Stomach (tissue), 9 donors: ENCODE data around the gene STARD10. TPM values are rescaled to one million over a fixed set of nuclear protein-coding genes. Genes with fewer than 3 reads are reported as not detected.

Experiments used
- DNase-seq, 2 donors: peaks; one replicate each; pipeline versions ENCODE4 v3.0.0 to v3.0.0-alpha.2; 2013 to 2019
- H3K27ac ChIP-seq, 5 donors: fragments of 200-600 bp in 4 of 5; sonication (generic) in 4 of 5; one replicate each; pipeline ENCODE4 v1.5.1; 2013 to 2019; ENCODE audit warnings: mild to moderate bottlenecking in 1 of 5, moderate library complexity in 1 of 5
- H3K27me3 ChIP-seq, 3 donors: fragments of 200-600 bp; sonication (generic); one replicate each; pipeline ENCODE4 v1.5.1; 2017 to 2019; ENCODE audit warnings: mixed run types in 1 of 3
- H3K36me3 ChIP-seq, 4 donors: fragments of 200-600 bp; sonication (generic); 1 replicate in 3 of 4; 2 replicates in 1 of 4; pipeline ENCODE4 v1.5.1; 2016 to 2019
- H3K4me1 ChIP-seq, 4 donors: fragments of 200-600 bp; sonication (generic); one replicate each; pipeline ENCODE4 v1.5.1; 2016 to 2019
- H3K4me3 ChIP-seq, 4 donors: fragments of 200-600 bp; sonication (generic) in 3 of 4; one replicate each; pipeline ENCODE4 v1.5.1; 2016 to 2019; ENCODE audit warnings: mild to moderate bottlenecking in 1 of 4
- H3K9me3 ChIP-seq, 4 donors: fragments of 200-600 bp; sonication (generic); one replicate each; pipeline ENCODE4 v1.5.1; 2016 to 2019
- CTCF ChIP-seq, 7 experiments: fragments of 450-650 bp in 4 of 7; fragments of 200-600 bp in 3 of 7; sonication (generic) in 3 of 7; IDR thresholded peaks; one replicate each; pipeline ENCODE4 v1.5.1; 2016 to 2019; ENCODE audit warnings: antibody characterized with exemption in 7 of 7, control low read depth in 2 of 7, mild to moderate bottlenecking in 1 of 7
- EP300 ChIP-seq: sonication (generic); formaldehyde crosslinking; IDR thresholded peaks from one replicate; pipeline ENCODE4 v1.6.1; 2017; ENCODE audit warnings: antibody characterized with exemption
- POLR2A ChIP-seq, 4 donors: fragments of 450-650 bp; IDR thresholded peaks; one replicate each; pipeline ENCODE4 v1.6.1; 2016; ENCODE audit warnings: antibody characterized with exemption in 4 of 4, control low read depth in 2 of 4, mild to moderate bottlenecking in 1 of 4, moderate library complexity in 1 of 4
- POLR2AphosphoS5 ChIP-seq, 3 donors: sonication (generic); formaldehyde crosslinking; IDR thresholded peaks; one replicate each; pipeline ENCODE4 v1.6.1; 2016; ENCODE audit warnings: antibody characterized with exemption in 3 of 3
- WGBS, 5 donors: extraction: QIAGEN DNeasy Blood & Tissue Kit in 3 of 5; methylation state at CpG; one replicate each; pipeline versions ENCODE4 v1.1.5 to v1.1.7; 2013 to 2018; 5-methylcytosine and 5-hydroxymethylcytosine counted together
- intact Hi-C: fragments of 100-400 bp; cut with DNase I; formaldehyde crosslinking; loops from one replicate; pipeline ENCODE4 v1.15.1; 2023; ENCODE audit warnings: low total_unique reads
- polyA plus RNA-seq, 3 donors: library from polyadenylated mRNA; stranded (reverse); fragments of 200-250 nt; gene quantifications; one replicate each; pipeline ENCODE4 v1.2.3, GENCODE V29; 2013
- total RNA-seq, 5 donors: library from RNA; depleted of rRNA; stranded (reverse); fragments of >200 nt; gene quantifications; one replicate each; pipeline versions ENCODE4 v1.1.0 to v1.2.3, GENCODE V29; 2014 to 2016
- donor health status: healthy with polysubstance abuse.
- donor health status: Bipolar disorder and iron deficiency.
- donor health status: healthy.

Gene STARD10
- total and polyA plus RNA-seq, 8 donors: 125 to 950 (median 346) TPM

- no peak for TF ChIP-seq CTCF (IDR thresholded peaks at IDR 0.05)
- no peak for TF ChIP-seq POLR2A (IDR thresholded peaks at IDR 0.05)
- no peak for TF ChIP-seq POLR2AphosphoS5 (IDR thresholded peaks at IDR 0.05)
- no peak for TF ChIP-seq EP300
- peak overlapping the region in 4 of 5 donors; percentile 16 to 63 (median 30) for H3K27ac ChIP-seq
- H3K9me3 ChIP-seq: no peaks in the 10 kb centered on the region
- no peak overlapping the region for H3K4me3 ChIP-seq
- no peaks in the 10 kb centered on the region for H3K27me3 ChIP-seq
- peaks cover 30 to 66% (median 59%) of the 10 kb centered on the region in 4 donors for H3K36me3 ChIP-seq
- intact Hi-C loops: no loop called here
- 55 to 61% (median 56%) methylated on average over 17 of the region's 17 CpGs for WGBS, 5 donors
- peak in 1 of 2 donors; percentile 89 for DNase-seq
- H3K4me1 ChIP-seq: peaks cover 4 to 69% (median 24%) of the 10 kb centered on the region in 4 donors
Measured at GRCh38 chr11:72758690-72759389, 35.0 kb downstream of the STARD10 start.

- Histone ChIP-seq H3K4me3 (no peak overlapping the region), H3K36me3 (peaks cover 30 to 66% (median 59%) of the 10 kb centered on the region in 4 donors), H3K4me1 (peaks cover 8 to 69% (median 27%) of the 10 kb centered on the region in 4 donors), H3K27me3 (no peaks in the 10 kb centered on the region), H3K9me3 (no peaks in the 10 kb centered on the region), H3K27ac (peak overlapping the region in 2 of 5 donors; percentile 22 to 63)
- no peak for TF ChIP-seq POLR2AphosphoS5 (IDR thresholded peaks at IDR 0.05)
- TF ChIP-seq CTCF (IDR thresholded peaks at IDR 0.05): no peak
- no peak for TF ChIP-seq POLR2A (IDR thresholded peaks at IDR 0.05)
- no peak for TF ChIP-seq EP300
- 74 to 93% (median 85%) methylated on average over 7 of the region's 7 CpGs for WGBS, 5 donors
- no peak for DNase-seq
- intact Hi-C loops: no loop called here
Measured at GRCh38 chr11:72758304-72758689, 35.5 kb downstream of the STARD10 start.

- H3K36me3 ChIP-seq: peaks cover 27 to 58% (median 52%) of the 10 kb centered on the region in 4 donors
- no peak overlapping the region for H3K27ac ChIP-seq
- peaks cover 15 to 78% (median 46%) of the 10 kb centered on the region in 4 donors for H3K4me1 ChIP-seq
- 79 to 88% (median 82%) methylated on average over 4 of the region's 4 CpGs for WGBS, 5 donors
- no peaks in the 10 kb centered on the region for H3K9me3 ChIP-seq
- no peak overlapping the region for H3K4me3 ChIP-seq
- TF ChIP-seq POLR2AphosphoS5 (IDR thresholded peaks at IDR 0.05): no peak
- TF ChIP-seq EP300: no peak
- no peak for TF ChIP-seq POLR2A (IDR thresholded peaks at IDR 0.05)
- TF ChIP-seq CTCF (IDR thresholded peaks at IDR 0.05): no peak
- DNase-seq: peak in 1 of 2 donors; percentile 70
- no peaks in the 10 kb centered on the region for H3K27me3 ChIP-seq
- intact Hi-C loops: no loop called here
Measured at GRCh38 chr11:72755713-72756285, 38.0 kb downstream of the STARD10 start.

GRCh38 chr11:72754544-72755155 lies 39.2 kb downstream of the STARD10 start:
- DNase-seq: no peak
- Histone ChIP-seq H3K4me1 (peaks cover 15 to 78% (median 48%) of the 10 kb centered on the region in 4 donors), H3K27ac (no peak overlapping the region), H3K36me3 (peaks cover 27 to 56% (median 51%) of the 10 kb centered on the region in 4 donors), H3K27me3 (no peaks in the 10 kb centered on the region), H3K9me3 (no peaks in the 10 kb centered on the region), H3K4me3 (no peak overlapping the region)
- intact Hi-C loops: no loop called here
- no peak for TF ChIP-seq POLR2AphosphoS5 (IDR thresholded peaks at IDR 0.05)
- TF ChIP-seq EP300: no peak
- no peak for TF ChIP-seq CTCF (IDR thresholded peaks at IDR 0.05)
- TF ChIP-seq POLR2A (IDR thresholded peaks at IDR 0.05): no peak
- 73 to 78% (median 76%) methylated on average over 48 of the region's 48 CpGs for WGBS, 5 donors
